ENCODE results near the gene SMARCC2. TPM values are rescaled to one million over a fixed set of nuclear protein-coding genes. Genes with fewer than 3 reads are reported as not detected.
A peak's percentile ranks its signal among the peaks of the same experiment; 100 is the strongest.

Gene SMARCC2
- total RNA-seq, 1 donor from 2014 or later, result 164 TPM

GRCh38 chr12:56153678-56154065 is 35.6 kb downstream of the SMARCC2 start:
- peak overlapping the region; percentile 98 for H3K4me3 Mint-ChIP-seq
- no peak for TF ChIP-seq CTCF (conservative IDR thresholded peaks at IDR 0.05)
- peaks cover 10% of the 10 kb centered on the region for H3K36me3 Mint-ChIP-seq (ENCODE audit: low read depth)
- peaks cover 3% of the 10 kb centered on the region for H3K27me3 Mint-ChIP-seq (ENCODE audit: low read depth)
- peaks cover 60% of the 10 kb centered on the region for H3K4me1 Mint-ChIP-seq
- DNase-seq (ENCODE audit: low read depth, low spot score), result no peak
- no peaks in the 10 kb centered on the region for H3K9me3 Mint-ChIP-seq
- H3K27ac Mint-ChIP-seq (ENCODE audit: unreplicated experiment), result no peak overlapping the region

DNA sequence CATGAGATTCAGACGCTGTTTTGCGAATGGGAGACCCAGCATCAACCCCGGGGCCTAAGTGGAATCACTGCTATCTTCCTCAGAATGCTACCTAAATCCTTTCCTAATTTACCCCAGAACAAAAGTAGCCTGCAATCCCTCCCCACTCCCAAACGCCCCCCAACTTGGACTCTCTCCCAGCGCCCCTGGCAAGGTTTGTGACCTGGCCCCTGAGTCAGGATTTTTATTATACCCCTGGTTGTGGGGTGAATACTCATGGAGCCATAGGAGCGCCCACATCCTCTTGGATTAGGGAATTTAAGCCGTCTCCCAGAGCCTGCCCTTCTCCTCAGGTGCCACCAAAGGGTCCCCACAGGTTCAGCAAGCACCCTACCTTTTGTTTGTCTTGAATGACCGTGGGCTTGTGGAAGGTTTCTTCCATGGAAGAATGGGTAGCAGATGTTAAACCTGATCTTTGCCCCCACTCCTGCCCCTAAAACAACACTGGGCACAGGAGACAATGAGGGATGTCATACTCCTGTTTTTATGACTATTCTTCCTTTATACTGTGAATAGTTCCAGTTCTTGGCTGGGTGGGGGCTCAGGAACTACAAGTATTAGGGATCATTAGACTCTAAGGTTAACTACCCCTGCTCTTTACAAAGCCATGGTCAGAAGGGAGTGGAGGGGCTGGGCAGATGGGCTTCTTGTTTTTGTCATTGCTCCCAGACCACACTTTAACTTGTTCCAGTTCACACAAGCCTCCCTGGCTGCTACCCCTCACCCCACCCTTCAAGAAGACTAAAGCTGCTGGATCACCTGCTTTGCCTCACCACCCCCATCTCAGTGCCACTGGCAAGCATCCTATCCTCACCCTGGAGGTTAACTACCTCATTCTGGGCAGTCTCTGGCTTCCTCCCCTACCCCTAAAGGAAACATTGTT is 36.3 kb downstream of the SMARCC2 start:
- Mint-ChIP-seq H3K4me3 (peak overlapping the region; percentile 98), H3K27me3 (ENCODE audit: low read depth) (peaks cover under 1% of the 10 kb centered on the region), H3K9me3 (no peaks in the 10 kb centered on the region), H3K27ac (ENCODE audit: unreplicated experiment) (peak overlapping the region; percentile 94), H3K36me3 (ENCODE audit: low read depth) (peaks cover 8% of the 10 kb centered on the region), H3K4me1 (peaks cover 57% of the 10 kb centered on the region)
- no peak for DNase-seq (ENCODE audit: low read depth, low spot score)
- no peak for TF ChIP-seq CTCF (conservative IDR thresholded peaks at IDR 0.05)

- no peak for TF ChIP-seq CTCF (conservative IDR thresholded peaks at IDR 0.05)
- Mint-ChIP-seq H3K27me3 (ENCODE audit: low read depth) (no peaks in the 10 kb centered on the region), H3K4me3 (peak within 1 kb of the TSS; percentile 98), H3K36me3 (ENCODE audit: low read depth) (peaks cover 7% of the 10 kb centered on the region), H3K9me3 (no peaks in the 10 kb centered on the region), H3K4me1 (peaks cover 49% of the 10 kb centered on the region), H3K27ac (ENCODE audit: unreplicated experiment) (peak within 1 kb of the TSS; percentile 94)
- DNase-seq (ENCODE audit: low read depth, low spot score), result peak; percentile 81
These were observed 37.0 kb downstream of the SMARCC2 start, which contains the start of gene MYL6B for GRCh38 chr12:56152132-56152755. MYL6B (plus strand) TSS chr12:56152587; CDS start chr12:56153919, 1,332 bp downstream.

GRCh38 chr12:56151672-56152131 is 37.6 kb downstream of the SMARCC2 start:
- H3K4me1 Mint-ChIP-seq, result peaks cover 46% of the 10 kb centered on the region
- no peaks in the 10 kb centered on the region for H3K9me3 Mint-ChIP-seq
- H3K27ac Mint-ChIP-seq (ENCODE audit: unreplicated experiment), result peak overlapping the region; percentile 94
- DNase-seq (ENCODE audit: low read depth, low spot score), result no peak
- peak; percentile 65 for TF ChIP-seq CTCF (conservative IDR thresholded peaks at IDR 0.05)
- no peaks in the 10 kb centered on the region for H3K27me3 Mint-ChIP-seq (ENCODE audit: low read depth)
- peak overlapping the region; percentile 98 for H3K4me3 Mint-ChIP-seq
- H3K36me3 Mint-ChIP-seq (ENCODE audit: low read depth), result peaks cover 7% of the 10 kb centered on the region

- Mint-ChIP-seq H3K4me1 (peaks cover 44% of the 10 kb centered on the region), H3K36me3 (ENCODE audit: low read depth) (peaks cover 5% of the 10 kb centered on the region), H3K9me3 (no peaks in the 10 kb centered on the region), H3K4me3 (peak overlapping the region; percentile 98), H3K27ac (ENCODE audit: unreplicated experiment) (no peak overlapping the region), H3K27me3 (ENCODE audit: low read depth) (no peaks in the 10 kb centered on the region)
- no peak for DNase-seq (ENCODE audit: low read depth, low spot score)
- no peak for TF ChIP-seq CTCF (conservative IDR thresholded peaks at IDR 0.05)
These were observed 38.7 kb downstream of the SMARCC2 start for GRCh38 chr12:56150563-56150962.

All from neural crest cell (in vitro differentiated cells).